GM18519 (cell line): ENCODE data around the gene CTNNBL1.
"Not testable (repeated sequence)": the region's sequence is repeated elsewhere in the genome, so short reads cannot be mapped to it uniquely, and the experiment has no call there.

Experiments
- ATAC-seq: cut with Tn5 transposase; IDR thresholded peaks from one replicate; pipeline ENCODE4 v1.9.1; 2021; ENCODE audit warnings: mild to moderate bottlenecking, moderate library complexity; ENCODE audit not compliant: unreplicated experiment, low FRiP score

Gene CTNNBL1

DNA sequence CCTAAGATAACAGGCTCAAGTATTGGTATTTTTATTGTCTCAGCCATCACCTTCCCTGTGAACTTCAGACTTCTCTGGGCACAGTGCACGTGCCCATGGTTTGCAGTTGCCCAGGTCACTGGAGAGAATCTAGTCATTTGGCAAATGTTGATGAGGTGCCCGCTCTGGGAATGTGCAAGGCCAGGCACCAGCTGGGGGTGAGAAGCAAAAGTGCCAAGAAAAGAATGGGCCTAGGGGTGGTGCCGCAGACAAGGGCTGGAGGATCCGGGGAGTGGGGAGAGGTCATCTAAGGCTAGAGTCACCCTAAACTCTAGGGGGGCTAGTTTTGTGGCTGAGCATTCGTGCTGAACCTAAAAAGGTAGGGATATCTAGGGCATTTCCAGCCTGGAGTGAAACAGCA, 152.0 kb downstream of the CTNNBL1 start:
- ATAC-seq, result no peak

DNA sequence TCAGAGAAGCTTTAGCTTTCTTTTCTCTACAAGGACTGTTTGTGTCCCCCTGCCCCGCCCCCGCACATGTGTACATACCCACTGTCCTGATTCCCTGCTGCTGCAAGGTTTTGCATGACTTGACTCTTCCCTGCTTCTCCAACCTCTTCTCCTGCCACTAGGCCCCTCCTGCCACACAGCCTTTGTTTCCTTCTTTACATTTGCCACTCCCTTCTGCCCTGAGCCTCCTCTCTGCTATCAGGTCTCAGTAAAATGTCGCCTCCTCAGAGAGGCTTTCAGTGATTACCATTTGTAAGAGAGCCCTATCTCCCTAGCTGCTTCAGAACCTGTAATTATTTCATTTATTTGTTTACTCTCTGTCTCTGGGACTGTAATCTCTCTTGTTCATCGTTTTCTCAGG, 152.7 kb downstream of the CTNNBL1 start:
- no peak for ATAC-seq

DNA sequence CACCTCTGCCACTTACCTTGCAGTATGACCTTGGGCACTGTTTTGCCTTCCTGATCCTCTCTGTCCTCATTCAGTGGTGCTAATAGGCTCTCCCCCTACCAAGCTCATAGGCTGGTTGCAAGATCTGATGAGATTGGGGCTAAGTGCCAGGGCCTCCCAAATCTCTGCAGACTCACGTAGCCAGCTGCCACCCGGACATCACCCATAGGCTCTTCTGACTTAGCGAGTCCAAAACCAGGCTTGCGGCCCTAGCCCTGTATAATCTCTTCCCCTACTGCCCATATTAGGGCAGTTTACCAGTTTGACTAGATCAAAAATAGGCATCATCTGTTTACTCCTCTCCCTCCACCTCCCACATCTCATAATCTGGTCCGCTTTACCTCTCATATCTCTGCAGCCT, 154.9 kb downstream of the CTNNBL1 start:
- ATAC-seq, result no peak

DNA sequence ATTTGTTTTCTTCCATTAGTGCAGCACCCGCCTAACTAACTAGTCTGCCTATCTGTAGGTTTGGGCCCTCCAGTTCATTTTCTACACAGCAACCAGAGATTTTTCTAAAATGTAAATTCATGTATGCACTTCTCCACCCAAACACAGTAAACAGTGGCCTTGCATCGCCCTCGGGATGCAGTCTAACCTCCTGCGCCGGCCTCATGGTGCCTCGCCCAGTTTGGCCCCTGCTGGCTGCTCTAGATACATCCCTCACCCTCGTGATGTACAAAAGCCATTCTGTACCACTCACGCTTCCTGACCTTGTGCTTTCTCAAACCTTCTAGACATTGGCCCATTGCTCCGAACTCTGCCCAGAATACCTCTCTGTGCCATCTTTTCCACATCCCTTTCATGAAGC, 155.3 kb downstream of the CTNNBL1 start:
- no peak for ATAC-seq

DNA sequence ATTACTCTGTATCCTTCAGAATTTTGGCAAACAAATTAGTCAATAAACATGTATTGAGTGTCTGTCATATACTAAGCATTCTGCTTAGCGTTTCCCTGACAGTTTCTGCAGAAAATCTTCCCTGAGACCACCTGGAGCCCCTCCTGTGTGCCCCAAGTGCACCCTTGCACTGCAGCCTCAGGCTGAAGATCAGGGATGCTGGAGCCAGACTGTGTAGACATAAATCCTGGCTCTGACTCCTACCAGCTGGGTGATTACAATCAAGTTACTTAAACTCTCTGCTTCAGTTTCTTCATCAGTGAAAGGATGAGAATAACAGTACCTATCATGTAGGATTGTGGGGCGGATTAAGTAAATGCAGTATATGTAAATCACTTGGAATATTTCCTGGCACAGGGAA, 155.7 kb downstream of the CTNNBL1 start:
- ATAC-seq, result no peak

DNA sequence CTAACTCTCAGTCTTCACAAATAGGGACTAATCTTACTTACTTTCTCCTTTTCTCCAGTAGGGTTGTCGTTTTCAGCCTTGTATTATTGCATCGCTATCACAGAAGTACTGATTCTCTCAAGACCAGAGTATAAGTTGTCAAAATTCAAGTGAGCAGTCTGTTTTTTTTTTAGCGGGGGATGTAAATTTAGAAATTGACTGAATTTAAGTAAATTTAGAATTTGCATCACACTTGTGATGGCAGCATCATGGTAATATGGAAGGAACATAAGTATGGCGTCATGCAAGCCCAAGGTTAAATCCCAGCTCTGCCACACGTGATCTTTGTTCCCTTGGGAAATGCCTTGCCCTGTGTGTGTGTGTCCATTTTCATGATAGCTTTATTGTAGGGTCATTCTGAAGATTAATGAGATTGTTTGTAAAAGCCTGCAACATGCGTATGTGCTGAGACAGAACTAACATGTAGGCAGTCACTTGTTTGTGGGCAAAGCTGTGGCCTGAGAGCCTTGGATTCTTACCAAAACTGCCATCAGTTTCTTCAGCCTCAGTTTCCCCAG, 156.3 kb downstream of the CTNNBL1 start:
- ATAC-seq, result no peak

DNA sequence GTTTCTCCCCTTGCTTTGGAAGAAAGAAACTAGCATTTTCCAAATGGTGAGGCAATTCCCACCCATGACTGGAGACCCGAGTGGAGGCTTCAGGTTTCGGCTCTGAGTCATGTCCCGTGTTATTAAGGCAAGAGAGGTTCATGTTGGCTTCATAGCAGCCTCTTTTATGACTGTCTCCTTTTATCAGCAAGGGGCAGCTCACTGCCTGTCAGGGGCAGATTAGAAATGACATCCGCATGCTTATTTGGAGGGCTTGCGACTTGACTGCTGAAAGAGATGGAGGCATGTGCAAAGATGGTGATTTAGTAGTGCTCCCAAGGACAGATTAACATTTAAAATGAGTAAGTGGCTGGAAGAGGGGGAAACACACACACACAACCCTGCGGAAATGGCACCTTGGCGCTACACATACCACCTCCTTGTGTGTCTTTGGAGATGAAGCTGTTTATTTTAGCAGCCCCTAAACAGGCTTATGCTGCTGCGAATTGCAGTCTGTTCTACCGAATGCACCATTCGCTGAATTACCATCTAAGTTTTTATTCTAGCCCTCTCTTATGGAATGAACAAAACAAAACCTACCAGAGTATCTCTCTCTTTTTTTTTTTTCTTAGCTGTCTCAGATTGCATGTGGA, 157.0 kb downstream of the CTNNBL1 start:
- no peak for ATAC-seq

DNA sequence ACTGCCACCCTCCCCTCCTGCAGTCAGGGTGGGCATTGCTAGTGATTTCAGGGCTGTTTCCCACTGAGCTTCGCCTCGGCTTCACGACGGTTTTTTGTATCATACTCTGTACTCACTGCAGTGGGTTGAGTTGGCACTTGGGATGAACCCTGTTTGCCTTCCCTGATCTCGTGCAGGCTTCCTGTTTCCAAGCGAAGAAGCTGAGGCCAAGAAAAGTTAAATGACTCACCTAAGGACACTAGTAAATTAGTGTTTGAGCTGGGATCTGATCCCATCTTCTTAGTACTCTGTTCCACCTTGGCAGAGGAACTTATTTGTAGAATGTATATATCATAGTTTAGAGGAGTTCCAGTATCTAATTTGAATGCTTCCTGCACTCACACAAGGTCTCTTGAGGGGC, 158.8 kb downstream of the CTNNBL1 start:
- ATAC-seq, result no peak

DNA sequence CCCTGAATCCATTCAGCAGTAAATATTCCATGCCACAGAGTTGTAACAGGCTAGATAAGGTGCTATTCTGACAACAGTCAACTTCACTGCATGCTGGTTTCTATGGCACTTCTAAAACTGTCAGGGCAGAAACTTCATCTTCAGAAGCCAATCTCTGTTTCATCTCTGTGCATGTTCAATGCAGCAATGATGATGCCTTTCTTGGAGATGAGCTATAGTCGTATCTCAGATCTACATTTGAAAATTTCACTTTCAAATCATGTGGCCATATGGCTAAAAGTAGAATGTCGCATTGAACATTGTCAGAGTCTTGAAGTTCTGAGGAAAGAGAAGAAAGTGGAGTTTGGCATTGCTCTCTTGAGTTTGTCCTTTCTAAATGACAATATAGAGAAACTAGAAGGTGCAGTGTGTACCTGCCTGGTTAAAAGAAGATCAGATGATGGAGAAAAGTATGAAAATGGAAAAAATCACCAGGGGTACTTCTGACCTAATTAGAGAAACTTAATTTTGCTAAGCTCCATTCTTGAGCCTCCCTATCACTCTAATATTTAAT, 160.1 kb downstream of the CTNNBL1 start:
- peak; percentile 68 for ATAC-seq

DNA sequence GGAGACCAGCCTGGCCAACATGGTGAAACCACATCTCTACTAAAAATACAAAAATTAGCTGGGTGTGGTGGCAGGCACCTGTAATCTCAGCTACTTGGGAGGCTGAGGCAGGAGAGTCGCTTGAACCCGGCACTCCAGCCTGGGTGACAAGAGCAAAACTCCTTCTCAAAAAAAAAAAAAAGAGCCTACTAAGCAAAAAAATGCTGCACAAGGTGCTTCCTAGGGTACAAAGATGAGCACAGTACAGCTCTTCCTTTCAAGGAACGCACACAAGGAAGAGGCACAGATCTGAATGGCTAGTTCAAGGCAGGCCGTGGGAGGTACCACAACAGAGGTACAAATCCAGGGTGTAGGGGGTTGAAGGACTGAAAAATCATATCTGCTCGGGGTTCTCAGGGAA, 162.2 kb downstream of the CTNNBL1 start:
- ATAC-seq, result not testable (repeated sequence)

DNA sequence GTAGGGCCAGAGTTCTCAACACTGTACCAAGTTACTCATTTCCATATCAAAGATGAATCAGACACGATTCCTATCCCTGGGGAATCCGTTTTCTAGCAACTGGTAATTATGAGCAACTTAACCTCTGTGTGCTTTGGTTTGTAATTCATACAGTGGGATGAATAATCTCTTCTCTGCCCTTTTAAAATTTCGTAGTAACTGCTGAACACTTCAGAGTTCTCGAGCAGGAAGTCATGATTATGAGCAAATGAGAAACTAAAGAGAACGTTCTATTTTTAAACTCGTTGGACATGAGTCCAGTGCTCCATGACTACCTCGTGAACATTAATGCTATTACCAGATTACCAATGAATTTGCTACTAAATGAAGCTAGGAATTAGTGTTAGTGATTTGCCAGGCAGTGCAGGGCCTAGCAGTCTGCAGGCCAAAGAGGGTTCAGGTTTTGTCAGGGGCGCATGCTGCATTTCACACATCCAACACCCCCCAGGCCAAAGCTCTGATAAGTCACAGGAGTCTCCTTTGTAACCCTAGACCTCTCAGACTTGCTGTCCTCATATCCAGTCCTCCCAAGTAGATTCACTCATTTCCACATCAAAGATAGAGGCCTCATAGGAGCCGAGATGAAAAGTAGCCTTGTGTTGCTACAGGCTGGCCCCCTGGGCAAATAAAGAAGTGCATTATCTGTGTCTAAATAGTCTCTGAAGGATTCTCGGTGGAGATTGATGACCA, 163.3 kb downstream of the CTNNBL1 start:
- ATAC-seq, result no peak

DNA sequence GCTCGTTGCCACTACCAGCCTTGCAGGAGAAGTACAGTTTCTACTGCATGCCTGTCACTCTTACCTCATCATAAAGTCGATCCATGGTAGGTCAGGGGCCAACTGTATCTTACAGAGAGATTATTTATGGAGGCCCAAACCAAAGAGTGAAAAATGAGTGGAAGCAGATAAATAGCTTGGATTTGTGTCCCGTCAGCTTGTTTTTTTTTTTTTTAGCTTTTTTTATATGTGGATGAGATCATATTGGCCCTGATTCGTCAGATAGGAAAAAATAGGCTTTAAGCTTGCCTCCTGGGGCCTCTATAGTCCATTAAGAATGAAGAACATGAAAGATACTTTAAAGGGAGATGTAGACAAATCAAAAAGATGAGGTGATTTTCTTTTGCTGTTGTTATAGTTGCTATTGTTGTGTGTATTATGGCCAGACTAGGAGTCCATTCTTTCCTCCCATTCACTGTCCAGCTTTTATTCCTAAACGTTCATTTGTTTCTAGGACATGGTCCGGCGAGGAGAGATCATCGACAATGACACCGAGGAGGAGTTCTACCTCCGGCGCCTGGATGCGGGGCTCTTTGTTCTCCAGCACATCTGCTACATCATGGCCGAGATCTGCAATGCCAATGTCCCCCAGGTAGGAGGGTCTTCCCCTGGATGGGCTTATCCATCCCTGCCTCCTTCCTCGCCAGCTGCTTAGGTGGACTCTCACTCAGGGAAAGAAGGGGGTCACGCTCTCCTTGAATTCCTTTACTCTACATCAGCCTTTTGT, 165.8 kb downstream of the CTNNBL1 start:
- no peak for ATAC-seq

DNA sequence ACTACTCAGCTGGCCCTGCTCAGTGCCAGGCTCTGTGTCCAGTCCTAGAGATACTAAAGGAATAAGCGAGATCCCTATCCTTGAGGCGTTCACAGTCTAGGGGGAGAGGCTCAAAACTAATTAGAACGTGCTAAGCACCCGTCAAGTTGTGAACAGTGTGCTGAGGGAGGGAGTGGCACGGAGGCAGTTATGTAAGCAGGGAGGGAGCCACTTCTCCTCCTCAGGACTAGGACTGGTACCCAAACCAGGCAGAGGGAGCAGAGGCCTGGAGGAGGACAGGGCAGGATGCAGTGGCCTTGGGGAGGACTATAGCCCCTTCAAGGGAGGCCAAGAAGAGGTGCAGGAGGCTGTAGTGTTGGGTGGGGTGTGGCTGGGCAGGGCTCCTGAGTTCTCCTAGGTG, 169.5 kb downstream of the CTNNBL1 start:
- no peak for ATAC-seq

DNA sequence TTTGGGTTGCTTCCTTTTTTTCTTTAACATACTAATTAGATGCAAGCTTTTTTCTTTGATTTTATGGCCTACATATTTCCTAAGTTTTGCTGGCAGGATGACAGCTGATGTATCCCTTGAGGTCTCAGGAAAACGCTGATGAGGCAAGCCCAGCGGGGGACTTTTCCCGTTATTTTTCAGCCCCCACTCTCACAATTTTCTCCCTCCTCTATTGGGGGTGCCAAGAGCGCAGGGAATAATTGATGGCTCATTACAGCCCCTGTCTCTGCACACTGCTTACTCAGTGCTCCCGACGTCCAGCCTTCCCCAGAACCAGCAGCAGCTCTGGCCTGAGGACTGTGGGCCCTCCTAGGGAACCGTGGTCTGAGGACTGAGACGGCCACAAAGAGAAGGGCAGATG, 170.5 kb downstream of the CTNNBL1 start:
- no peak for ATAC-seq

DNA sequence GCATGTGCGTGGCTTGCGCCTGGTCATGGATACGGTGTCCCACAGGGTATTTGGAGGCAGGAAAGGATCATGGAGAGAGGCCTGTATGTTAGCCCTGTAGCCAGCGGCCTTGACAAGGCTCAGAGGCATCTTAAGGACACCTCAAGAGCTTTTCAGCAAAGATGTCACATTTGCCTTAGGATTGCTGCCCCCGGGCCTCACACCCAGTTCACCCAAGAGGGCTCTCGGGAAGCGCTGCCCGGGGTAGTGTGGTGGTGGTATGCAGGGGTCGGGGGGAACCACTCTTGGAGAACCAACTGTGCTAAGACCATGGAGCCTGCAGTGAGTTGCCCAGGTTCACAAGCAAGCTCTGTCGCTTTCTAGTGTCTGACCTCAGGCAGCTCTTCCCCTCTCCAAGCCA, 172.2 kb downstream of the CTNNBL1 start:
- no peak for ATAC-seq

DNA sequence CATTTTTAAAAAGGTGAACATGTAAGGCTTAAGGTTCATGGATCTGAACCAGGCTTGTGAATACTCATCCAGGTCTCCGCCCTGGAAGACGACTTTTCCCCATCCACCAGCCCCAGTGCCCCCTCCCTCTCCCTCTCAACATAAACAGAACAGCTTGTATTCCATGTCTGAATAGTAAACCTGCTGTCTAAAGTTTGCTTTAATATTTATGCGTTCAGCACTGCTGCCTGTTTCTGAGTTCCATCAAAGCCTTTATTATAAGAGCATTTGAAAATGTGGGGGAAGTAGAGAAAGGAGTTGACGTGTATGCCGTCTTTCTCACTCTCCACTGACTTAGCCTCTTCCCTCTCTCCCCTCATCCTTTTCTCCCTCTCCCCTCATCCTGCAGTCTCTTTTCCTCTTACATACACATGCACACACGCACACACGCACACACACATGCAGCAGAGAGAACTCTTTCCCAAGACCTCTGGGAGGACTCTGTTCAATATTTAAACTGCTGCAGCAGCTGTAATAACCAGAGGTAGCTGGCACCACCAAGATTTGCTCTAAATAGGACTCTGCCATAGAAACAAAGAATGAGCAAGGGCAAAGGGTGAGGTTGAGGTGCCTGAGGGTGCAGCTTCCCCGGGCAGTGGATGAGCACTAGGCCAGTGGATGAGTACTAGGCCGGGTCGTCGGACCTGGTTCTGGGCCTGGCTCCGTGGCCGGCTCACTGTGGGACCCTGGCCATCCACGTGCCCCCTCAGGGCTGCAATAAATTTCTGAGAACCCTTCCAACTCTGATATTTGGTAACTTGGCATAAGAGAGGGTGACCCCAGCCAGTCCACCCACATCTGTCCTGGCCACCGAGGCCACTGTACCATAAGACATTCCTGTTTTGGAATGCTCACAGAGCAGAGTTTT, 173.7 kb downstream of the CTNNBL1 start:
- ATAC-seq, result no peak

DNA sequence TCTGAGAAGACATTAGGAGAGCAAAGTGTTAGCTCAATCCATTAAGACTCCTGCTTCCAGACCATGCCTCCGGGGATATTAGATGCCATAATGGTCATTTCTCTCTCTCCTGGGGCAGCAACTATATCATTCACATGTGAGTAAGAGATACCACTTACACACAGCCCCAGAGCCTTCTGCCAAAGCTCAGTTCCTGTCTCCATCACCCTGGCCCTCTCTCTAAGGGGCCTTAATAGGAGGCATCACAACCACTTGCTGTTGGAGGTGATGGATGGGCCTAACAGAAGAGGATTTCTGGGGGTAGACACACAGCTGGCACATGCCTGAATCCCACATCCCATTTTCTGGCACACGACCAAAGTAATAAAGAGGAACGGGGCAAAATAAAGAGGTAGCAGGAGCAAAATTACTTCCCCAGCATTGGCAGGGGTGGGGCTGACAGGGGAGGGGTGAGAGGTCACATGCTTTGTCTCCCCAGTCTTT, 175.1 kb downstream of the CTNNBL1 start:
- no peak for ATAC-seq

DNA sequence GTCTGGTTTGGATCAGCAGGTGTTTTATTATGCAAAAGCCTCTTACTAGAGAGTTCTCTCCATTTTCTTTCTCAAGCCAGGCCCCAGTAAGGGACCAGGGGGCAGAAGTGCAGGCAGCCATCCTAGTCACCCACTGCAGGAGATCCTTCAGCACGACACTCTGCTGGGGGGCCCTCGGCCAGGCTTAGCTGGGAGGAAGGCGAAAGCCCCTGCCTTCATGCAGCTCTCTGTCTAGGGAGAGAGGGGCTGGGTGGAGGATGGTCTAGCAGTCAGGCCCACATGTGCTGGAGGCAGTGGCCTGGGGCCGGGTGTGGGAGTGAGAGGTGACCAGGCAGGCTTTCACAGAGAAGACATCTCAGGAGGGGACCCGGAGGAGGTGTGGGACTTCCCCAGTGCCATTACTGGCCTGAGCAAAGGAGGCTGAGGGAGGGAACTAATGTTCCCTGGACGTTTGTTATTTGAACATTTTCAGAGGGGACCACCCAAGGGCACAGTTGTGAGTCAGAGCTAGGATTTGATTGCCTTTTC, 175.6 kb downstream of the CTNNBL1 start:
- no peak for ATAC-seq

DNA sequence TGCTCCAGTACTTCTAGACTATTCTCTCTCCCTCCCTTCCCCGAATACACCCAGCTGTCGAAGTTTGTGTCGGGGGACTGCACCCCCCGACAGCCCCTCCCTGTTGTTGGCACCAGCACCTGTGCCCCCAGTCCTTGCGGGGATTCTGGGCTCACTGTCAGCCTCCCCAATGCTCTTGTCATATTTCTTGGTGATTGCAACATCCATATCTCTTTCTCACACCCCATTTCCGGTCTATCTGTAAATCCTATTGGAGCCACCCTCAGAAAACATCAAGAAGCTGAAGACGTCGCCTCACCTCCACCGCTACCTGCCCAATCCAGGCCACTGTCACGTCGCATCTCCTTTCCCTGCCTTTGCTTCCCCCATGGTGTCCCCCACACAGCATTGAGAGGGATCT, 176.5 kb downstream of the CTNNBL1 start:
- no peak for ATAC-seq

DNA sequence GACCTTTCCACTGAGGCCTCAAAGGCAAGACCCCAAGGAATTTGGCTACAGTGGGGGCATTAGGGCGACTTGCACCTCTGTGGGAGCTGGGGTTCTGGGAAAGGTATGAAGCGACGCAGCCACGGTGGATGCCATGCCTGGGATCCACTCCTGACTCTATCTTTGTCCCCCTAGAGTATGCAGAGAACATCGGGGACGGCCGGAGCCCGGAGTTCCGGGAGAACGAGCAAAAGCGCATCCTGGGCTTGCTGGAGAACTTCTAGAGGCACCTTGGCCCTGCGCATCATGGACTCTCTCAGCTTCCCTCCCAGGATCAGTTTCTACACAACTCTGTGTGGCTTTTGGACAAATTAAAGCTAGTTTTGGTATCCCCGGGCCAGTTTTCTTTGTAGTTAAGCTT, 177.9 kb downstream of the CTNNBL1 start:
- no peak for ATAC-seq
